ENCODE results near the gene FAM117A. TPM values are rescaled to one million over a fixed set of nuclear protein-coding genes. Genes with fewer than 3 reads are reported as not detected.
A peak's percentile ranks its signal among the peaks of the same experiment; 100 is the strongest.

Gene FAM117A
- total and polyA plus RNA-seq, 2 experiments from 2014 or later = 14.9 to 27.9 TPM

GRCh38 chr17:49703557-49704277, 60.2 kb downstream of the FAM117A start:
- no peaks in the 10 kb centered on the region for H4K20me1 ChIP-seq (ENCODE audit: insufficient read depth, poor library complexity, severe bottlenecking)
- H3K4me3 ChIP-seq = no peak overlapping the region
- no peak for TF ChIP-seq EZH2 (IDR thresholded peaks at IDR 0.05; ENCODE audit: borderline replicate concordance)
- peak; percentile 45 for TF ChIP-seq CTCF (IDR thresholded peaks at IDR 0.05; ENCODE audit: poor library complexity)
- TF ChIP-seq EZH2phosphoT487 (IDR thresholded peaks at IDR 0.05; ENCODE audit: low read depth, severe bottlenecking, unreplicated experiment) = no peak
- H3K27me3 ChIP-seq = no peaks in the 10 kb centered on the region
- 76% methylated on average over 6 of the region's 6 CpGs for WGBS (ENCODE audit: low lambda C conversion rate, missing lambda C conversion rate)
- H3K9me3 ChIP-seq (ENCODE audit: low read depth) = no peaks in the 10 kb centered on the region
- H3K36me3 ChIP-seq (replicated peaks; ENCODE audit: insufficient read depth, low read depth) = no peaks in the 10 kb centered on the region
- no peak overlapping the region for H3K27ac ChIP-seq
- peaks cover 9% of the 10 kb centered on the region for H3K4me1 ChIP-seq (ENCODE audit: insufficient read depth)
- H3K4me2 ChIP-seq = no peak overlapping the region
- no peak overlapping the region for H2AFZ ChIP-seq
- peak; percentile 69 for DNase-seq (ENCODE audit: low spot score)
- H3K79me2 ChIP-seq = peaks cover 16% of the 10 kb centered on the region
- no peaks in the 10 kb centered on the region for H3K9me2 ChIP-seq (replicated peaks; ENCODE audit: insufficient read depth)

GRCh38 chr17:49700960-49701359, 63.0 kb downstream of the FAM117A start:
- H3K9me2 ChIP-seq (replicated peaks; ENCODE audit: insufficient read depth) = no peaks in the 10 kb centered on the region
- no peak overlapping the region for H3K4me3 ChIP-seq
- no peaks in the 10 kb centered on the region for H3K79me2 ChIP-seq
- no peaks in the 10 kb centered on the region for H3K27me3 ChIP-seq
- 94% methylated on average over 6 of the region's 6 CpGs for WGBS (ENCODE audit: low lambda C conversion rate, missing lambda C conversion rate)
- DNase-seq (ENCODE audit: low spot score) = no peak
- no peak overlapping the region for H2AFZ ChIP-seq
- no peaks in the 10 kb centered on the region for H3K4me1 ChIP-seq (ENCODE audit: insufficient read depth)
- H4K20me1 ChIP-seq (ENCODE audit: insufficient read depth, poor library complexity, severe bottlenecking) = no peaks in the 10 kb centered on the region
- no peaks in the 10 kb centered on the region for H3K9me3 ChIP-seq (ENCODE audit: low read depth)
- H3K36me3 ChIP-seq (replicated peaks; ENCODE audit: insufficient read depth, low read depth) = no peaks in the 10 kb centered on the region
- TF ChIP-seq CTCF (IDR thresholded peaks at IDR 0.05; ENCODE audit: poor library complexity) (no peak), EZH2phosphoT487 (IDR thresholded peaks at IDR 0.05; ENCODE audit: low read depth, severe bottlenecking, unreplicated experiment) (no peak), EZH2 (IDR thresholded peaks at IDR 0.05; ENCODE audit: borderline replicate concordance) (no peak)
- H3K4me2 ChIP-seq = no peak overlapping the region
- no peak overlapping the region for H3K27ac ChIP-seq

- Histone ChIP-seq H3K9me2 (replicated peaks; ENCODE audit: insufficient read depth) (no peaks in the 10 kb centered on the region), H3K27ac (no peak overlapping the region), H3K4me3 (no peak overlapping the region), H2AFZ (no peak overlapping the region), H3K4me2 (no peak overlapping the region), H4K20me1 (ENCODE audit: insufficient read depth, poor library complexity, severe bottlenecking) (no peaks in the 10 kb centered on the region), H3K36me3 (replicated peaks; ENCODE audit: insufficient read depth, low read depth) (no peaks in the 10 kb centered on the region), H3K27me3 (no peaks in the 10 kb centered on the region), H3K9me3 (ENCODE audit: low read depth) (no peaks in the 10 kb centered on the region), H3K4me1 (ENCODE audit: insufficient read depth) (no peaks in the 10 kb centered on the region), H3K79me2 (no peaks in the 10 kb centered on the region)
- TF ChIP-seq EZH2 (IDR thresholded peaks at IDR 0.05; ENCODE audit: borderline replicate concordance) (no peak), CTCF (IDR thresholded peaks at IDR 0.05; ENCODE audit: poor library complexity) (no peak), EZH2phosphoT487 (IDR thresholded peaks at IDR 0.05; ENCODE audit: low read depth, severe bottlenecking, unreplicated experiment) (no peak)
- no peak for DNase-seq (ENCODE audit: low spot score)
- WGBS (ENCODE audit: low lambda C conversion rate, missing lambda C conversion rate) = 90% methylated on average over 8 of the region's 8 CpGs
These were observed 63.9 kb downstream of the FAM117A start for GRCh38 chr17:49699966-49700575.
